Suppressor macrophage treated with lipopolysaccharide for 1 hour (primary cell): Measurements from ENCODE around the gene KRT8.
"Not testable (repeated sequence)": the region's sequence is repeated elsewhere in the genome, so short reads cannot be mapped to it uniquely, and the experiment has no call there.

ENCODE experiments used
- DNase-seq, 3 donors: peaks; one replicate each; pipeline ENCODE4 v3.0.0-alpha.2; 2020 to 2022

Gene KRT8

DNA sequence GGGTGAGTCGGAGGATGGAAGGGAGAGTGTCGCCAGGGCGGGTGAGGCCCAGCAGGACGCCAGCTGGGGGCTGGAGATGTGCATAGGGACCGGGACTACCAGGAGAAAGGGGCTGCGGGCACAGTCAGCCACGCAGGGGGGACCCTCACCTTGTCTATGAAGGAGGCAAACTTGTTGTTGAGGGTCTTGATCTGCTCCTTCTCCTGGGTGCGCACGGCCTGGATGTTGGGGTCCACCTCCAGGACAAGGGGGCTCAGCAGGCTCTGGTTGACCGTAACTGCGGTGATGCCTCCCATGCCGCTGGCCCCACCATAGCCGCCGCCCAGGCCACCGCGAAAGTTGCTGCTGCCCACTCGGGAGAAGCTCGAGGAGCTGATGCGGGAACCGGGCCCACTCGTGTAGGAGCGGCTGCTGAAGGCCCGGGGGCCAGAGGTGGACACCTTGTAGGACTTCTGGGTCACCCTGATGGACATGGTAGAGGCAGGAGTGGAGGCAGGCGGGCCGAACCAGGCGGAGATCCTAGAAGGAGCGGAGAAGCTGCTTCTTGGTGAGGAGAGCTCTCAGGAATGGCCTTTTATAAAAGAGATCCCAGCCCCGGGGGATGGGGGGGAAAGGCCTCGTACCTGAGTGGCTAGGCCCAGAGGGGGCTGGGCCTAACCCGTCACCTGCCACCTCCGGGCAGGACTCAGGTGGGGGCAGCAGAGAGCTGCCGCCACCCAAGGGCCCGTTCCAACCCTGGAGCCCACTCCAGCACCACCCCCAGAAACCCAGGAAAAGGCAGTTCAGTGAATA, at the start of gene KRT8:
TSS of gene KRT8 (minus strand) at position 568 of the 792 bp plus-strand sequence. CDS start at position 473, 95 bp downstream.
- not testable (repeated sequence) for DNase-seq

GRCh38 chr12:52953181-52953841, 48.4 kb upstream of the KRT8 start:
- no peak for DNase-seq

GRCh38 chr12:52952076-52952801, 47.4 kb upstream of the KRT8 start:
- no peak for DNase-seq

DNA sequence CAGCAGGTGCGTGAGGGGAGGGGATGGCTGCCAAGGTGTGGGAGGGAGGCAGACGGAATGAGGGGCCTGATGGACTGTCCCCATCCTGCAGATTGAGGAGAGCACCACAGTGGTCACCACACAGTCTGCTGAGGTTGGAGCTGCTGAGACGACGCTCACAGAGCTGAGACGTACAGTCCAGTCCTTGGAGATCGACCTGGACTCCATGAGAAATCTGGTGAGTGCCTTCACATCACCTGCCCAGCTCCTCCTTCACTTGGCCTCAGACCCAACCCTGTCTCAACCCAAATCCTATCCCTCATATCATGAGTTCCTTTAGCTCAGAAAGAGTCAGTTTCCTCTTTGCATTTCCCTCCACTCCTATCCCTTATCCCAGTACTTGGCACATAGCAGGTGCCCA, 46.8 kb upstream of the KRT8 start:
- DNase-seq = no peak

DNA sequence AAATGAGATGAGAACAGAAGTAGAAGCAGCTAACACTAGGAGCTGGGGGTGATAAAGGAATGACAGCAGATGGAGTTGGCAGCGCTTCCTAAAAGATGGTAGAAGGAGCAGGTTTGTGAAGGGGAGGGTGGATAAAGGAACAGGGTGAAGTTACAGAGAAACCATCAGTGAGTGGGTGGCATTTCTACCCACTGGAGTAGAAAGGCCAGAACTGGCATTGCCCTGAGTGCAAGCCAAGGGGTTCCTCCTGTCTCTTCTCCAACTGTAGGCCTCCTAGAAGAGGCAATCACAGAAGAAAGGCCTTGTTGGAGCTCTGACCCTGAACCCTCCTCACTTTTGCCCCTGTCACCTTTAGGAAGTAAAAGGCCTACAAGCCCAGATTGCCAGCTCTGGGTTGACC, 46.2 kb upstream of the KRT8 start:
- DNase-seq = no peak

GRCh38 chr12:52950553-52950952, 45.7 kb upstream of the KRT8 start:
- DNase-seq = no peak

DNA sequence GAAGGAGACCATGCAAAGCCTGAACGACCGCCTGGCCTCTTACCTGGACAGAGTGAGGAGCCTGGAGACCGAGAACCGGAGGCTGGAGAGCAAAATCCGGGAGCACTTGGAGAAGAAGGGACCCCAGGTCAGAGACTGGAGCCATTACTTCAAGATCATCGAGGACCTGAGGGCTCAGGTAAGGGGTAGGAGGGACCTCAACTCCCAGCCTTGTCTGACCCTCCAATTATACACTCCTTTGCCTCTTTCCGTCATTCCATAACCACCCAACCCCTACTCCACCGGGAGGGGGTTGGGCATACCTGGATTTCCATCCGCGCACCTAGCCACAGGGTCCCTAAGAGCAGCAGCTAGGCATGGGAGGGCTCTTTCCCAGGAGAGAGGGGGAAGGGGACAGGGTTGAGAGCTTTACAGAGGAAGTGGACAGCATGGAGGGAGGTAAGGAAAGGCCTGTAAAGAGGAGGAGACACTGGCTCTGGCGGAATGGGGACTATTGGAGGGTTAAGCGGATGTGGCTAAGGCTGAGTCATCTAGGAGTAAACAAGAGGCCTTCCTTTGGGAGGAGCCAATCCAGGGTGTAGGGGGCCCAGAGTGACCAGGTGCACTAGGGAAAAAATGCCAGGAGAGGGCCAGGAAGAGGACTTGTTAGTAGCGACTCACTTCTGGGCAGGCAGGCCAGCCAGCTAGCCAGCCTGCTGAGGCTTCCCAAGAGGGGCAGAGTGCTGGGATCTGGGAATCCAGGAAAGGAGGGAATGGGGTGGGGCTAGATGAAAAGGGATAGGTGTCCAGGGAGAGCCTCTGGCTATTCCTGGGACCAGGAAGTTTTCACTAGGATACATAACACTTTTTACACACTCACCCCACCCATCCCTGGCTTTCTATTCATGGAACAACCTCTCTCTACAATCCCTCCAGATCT, 44.8 kb upstream of the KRT8 start:
- DNase-seq = peak; percentile 32 to 39 (median 33)

DNA sequence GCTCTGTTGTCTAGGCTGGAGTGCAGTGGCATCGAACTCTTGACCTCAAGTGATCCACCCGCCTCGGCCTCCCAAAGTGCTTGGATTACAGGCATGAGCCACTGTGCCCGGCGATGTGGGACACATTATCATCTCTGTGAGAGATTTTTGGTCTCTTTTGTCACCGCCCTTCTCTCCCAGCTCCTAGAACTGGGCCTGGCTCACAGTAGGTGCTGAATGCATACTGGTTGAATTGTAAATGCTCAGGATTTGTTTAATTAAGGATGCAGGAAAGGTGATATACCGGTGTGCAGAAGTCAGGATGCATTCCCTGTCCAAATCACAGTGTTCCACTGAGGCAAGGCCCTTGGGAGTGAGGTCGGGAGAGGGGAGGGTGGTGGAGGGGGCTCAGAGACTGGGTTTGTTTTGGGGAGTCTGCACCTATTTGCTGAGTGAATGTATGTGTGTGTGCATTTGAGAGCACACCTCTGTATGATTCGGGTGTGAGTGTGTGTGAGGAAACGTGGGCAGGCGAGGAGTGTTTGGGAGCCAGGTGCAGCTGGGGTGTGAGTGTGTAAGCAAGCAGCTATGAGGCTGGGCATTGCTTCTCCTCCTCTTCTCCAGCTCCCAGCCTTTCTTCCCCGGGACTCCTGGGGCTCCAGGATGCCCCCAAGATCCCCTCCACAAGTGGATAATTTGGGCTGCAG, 43.0 kb upstream of the KRT8 start:
- DNase-seq = no peak

GRCh38 chr12:52946797-52947547, 42.1 kb upstream of the KRT8 start:
- no peak for DNase-seq

- DNase-seq = no peak
These were observed 41.5 kb upstream of the KRT8 start for GRCh38 chr12:52946334-52946733.

DNA sequence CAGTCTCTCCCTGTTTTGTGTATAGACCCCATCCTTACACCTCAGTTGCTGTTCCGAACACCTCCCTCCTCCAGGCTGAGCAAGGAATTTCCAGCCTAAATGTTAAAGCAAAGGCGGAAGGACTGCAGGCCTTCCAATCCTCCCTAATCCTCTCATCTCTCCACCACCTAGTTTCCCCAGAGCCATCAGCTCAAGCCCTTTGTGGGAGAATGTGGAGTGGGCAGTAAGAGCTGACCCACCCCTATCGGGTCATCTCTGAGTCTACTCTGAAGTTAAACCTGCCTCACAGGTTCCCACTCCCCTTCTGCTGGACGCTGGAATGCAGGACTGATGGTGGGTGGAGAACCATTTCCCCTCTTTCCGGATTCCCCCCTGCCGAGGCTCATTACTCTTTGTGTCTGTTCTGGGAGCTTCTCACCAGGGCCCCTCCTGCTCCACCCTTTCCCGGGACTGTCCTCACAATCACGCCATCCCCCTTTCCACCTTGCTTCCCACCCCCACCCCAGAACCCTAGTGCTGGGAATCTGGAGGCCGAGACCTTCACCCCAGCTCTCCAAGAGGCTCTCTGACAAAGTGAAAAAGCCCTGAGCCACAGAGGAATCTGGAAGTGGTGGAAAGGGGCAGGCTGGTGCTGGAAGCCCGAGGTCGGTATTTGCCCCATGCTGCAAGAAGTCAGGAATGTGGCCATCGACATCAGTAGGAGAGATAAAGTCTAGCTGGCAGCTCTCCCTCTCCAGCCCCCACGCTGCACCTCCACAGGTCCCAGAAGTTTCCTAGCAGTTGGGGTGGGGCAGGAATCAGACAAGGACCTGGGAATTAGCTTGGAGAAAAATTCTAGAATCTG, 40.7 kb upstream of the KRT8 start:
- DNase-seq = no peak

DNA sequence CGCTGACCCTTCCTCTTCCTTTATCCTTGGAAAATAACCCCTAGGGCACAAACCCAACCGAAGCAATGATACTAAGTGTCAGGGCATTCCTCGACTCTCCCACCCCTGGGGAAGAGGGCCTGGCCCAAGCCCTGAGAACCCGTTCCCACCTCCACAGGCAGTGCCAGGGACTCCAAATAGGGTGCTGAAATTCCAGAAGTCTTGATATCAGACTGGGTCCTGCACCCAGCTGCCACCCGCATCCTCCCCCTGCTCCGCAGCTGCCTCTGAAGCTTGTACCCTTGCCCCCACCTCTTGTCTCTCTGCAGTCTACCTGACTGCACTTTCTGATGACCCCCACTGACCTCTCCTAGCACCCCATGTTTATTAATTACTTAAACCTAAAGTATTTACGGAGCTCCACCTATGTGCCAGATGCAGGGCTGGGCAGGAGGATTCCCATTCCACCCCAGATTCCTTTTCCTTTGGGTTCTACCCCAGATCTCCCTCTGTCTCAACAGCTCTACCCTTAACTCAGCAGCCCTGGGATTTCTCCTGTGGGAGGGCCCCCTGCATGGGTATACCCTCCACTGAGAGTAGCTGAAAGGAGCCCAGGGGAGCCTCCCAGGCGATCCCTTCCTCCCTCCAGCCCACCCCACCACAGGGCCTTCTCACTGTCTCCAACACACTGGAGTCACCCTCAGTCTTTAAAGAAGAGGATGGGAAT, 40.0 kb upstream of the KRT8 start:
- DNase-seq = no peak

DNA sequence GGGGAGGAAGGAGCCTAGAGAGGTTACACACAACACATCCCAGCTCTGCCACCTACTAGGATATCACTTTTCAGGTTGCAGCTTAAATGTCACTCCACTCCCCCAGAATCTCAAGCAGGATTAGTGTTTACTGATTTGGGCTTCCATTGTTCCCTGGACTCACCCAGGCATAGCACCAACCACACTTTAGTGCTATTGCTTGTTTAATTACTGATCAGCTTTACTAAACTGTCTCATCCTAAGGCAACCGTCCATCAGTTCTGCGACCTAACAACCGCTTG, 38.0 kb upstream of the KRT8 start:
- no peak for DNase-seq

DNA sequence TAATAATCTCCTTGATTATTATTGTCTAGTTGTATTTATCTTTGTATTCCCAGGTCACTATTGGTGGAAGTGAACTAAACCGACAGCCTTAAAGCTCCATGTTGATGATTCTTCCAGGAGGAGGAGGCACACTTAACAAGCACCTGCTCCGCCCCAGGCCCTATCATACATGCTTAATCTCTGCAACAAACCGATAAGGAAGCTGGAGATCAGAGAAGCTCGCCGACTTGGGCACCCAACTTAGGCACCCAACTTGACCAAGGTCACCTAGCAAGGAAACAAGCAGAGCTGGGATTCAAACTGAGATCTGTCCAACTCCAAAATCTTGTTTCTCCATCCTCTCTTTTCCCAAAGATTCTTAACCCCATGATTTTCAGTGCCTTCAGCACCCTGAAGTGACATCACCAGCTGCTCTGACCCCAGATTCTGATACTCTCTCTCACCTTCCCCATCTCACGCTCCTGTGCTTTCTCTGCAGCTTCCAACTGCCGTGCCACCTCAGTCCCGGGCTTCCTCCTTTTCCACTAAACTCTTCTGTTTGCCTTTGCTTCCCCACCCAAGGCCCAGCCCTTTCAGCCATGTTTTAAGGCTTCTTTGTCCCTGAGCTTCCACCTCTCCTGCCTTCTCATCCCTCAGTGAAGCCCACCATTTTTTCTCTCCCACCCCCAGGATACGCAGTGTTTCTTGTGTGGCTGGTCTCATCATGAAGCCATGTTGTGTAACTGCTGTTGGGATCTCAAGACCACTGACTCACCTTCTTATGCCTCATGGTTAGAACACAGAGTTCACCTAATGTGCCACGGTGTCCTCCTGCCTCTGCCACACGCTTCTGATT, 37.4 kb upstream of the KRT8 start:
- no peak for DNase-seq

DNA sequence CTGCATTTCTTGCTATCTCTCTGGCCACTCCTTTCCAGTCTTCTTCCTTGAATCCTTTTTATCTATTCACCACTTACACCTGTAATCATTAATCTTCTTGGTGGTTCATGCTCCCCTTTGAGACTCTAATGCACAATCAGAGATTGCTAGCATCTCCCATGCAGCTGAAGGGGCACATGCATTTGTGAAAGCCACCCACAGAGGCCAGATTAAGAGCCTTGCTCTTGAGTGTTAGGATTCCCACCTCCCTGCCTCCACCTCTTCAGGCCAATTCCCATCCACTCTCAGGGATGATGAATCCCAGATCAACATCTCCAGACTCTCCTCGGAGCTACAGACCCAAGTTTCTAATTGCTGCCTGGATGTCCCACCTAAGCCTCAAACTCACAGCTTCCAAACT, 24.7 kb upstream of the KRT8 start:
- no peak for DNase-seq

GRCh38 chr12:52927964-52928363, 23.1 kb upstream of the KRT8 start:
- no peak for DNase-seq

- DNase-seq = no peak
These were observed 21.8 kb upstream of the KRT8 start for GRCh38 chr12:52926596-52927234.
